Heart right ventricle (tissue), 16 donors: ENCODE results near the gene MYRF. TPM values are rescaled to one million over a fixed set of nuclear protein-coding genes. Genes with fewer than 3 reads are reported as not detected.

Source experiments
- ATAC-seq, 8 donors: fragments of 200-7000 bp; cut with Tn5 transposase; one replicate each; pipeline ENCODE4 v1.9.1; 2020; ENCODE audit warnings: mild to moderate bottlenecking in 8 of 8, moderate library complexity in 8 of 8, moderate number of reproducible peaks in 1 of 8
- DNase-seq, 2 donors: peaks; one replicate each; pipeline ENCODE4 v3.0.0-alpha.2; 2020
- H3K27ac ChIP-seq, 10 donors: fragments of 200-600 bp; sonication (generic) in 2 of 10; one replicate each; pipeline versions ENCODE4 v1.5.0 to v1.8.0; 2020 to 2022; ENCODE audit warnings: mild to moderate bottlenecking in 3 of 10
- H3K27me3 ChIP-seq, 7 donors: fragments of 200-600 bp; one replicate each; pipeline ENCODE4 v1.8.0; 2021 to 2022; ENCODE audit warnings: mild to moderate bottlenecking in 2 of 7
- H3K36me3 ChIP-seq, 9 donors: fragments of 200-600 bp; sonication (generic) in 1 of 9; one replicate each; pipeline versions ENCODE4 v1.5.0 to v1.8.0; 2020 to 2022; ENCODE audit warnings: mild to moderate bottlenecking in 2 of 9
- H3K4me1 ChIP-seq, 9 donors: fragments of 200-600 bp; sonication (generic) in 1 of 9; one replicate each; pipeline versions ENCODE4 v1.5.0 to v1.8.0; 2020 to 2022; ENCODE audit warnings: mild to moderate bottlenecking in 4 of 9
- H3K4me3 ChIP-seq, 10 donors: fragments of 200-600 bp; sonication (generic) in 2 of 10; one replicate each; pipeline versions ENCODE4 v1.5.0 to v1.8.0; 2020 to 2022; ENCODE audit warnings: mild to moderate bottlenecking in 7 of 10, moderate library complexity in 2 of 10
- H3K9me3 ChIP-seq, 11 donors: fragments of 200-600 bp in 10 of 11; sonication (generic) in 2 of 11; one replicate each; pipeline versions ENCODE4 v1.5.0 to v1.8.0; 2013 to 2022; ENCODE audit warnings: mild to moderate bottlenecking in 2 of 11, control low read depth in 1 of 11, moderate library complexity in 1 of 11
- WGBS, 2 donors: extraction: QIAGEN DNeasy Blood & Tissue Kit; methylation state at CpG; one replicate each; pipeline ENCODE4 v1.1.7; 2013; ENCODE audit warnings: inconsistent platforms in 1 of 2; 5-methylcytosine and 5-hydroxymethylcytosine counted together
- intact Hi-C, 10 donors: fragments of 100-400 bp; cut with DNase I; formaldehyde crosslinking; loops; one replicate each; pipeline versions ENCODE4 v1.11.1 to v1.14.2; 2022
- polyA plus RNA-seq, 2 donors: library from polyadenylated mRNA; stranded (reverse); fragments of 200-250 nt; gene quantifications; one replicate each; pipeline ENCODE4 v1.2.3, GENCODE V29; 2013
- total RNA-seq, 10 donors: library from RNA; stranded (reverse); fragmentation: NEBNext Ultra II Directional in 3 of 10; extraction: Animal tissue kit (Norgen Biotek cat#: 25700) in 3 of 10; gene quantifications; one replicate each; pipeline versions ENCODE4 v1.2.1 to v1.2.4, GENCODE V29; 2021 to 2023
- TF ChIP-seq, protein P1 (sequence below), 9 donors: fragments of 200-600 bp; sonication (generic) in 2 of 9; IDR thresholded peaks; one replicate each; pipeline versions ENCODE4 v1.5.0 to v1.8.0; 2021 to 2022; ENCODE audit warnings: antibody characterized with exemption in 9 of 9, mild to moderate bottlenecking in 5 of 9, moderate library complexity in 1 of 9
- donor health status: Arrhythmogenic right ventricular cardiomyopathy.
- donor health status: ischemic (EF 13 %, LVEDD 7.1; RV severe dilation, severe dysfunction).
- donor health status: healthy with polysubstance abuse.
- donor health status: DM: no; HTN: yes; CAD: no.
- donor health status: DM: no; HTN: no; CAD: no.
- donor health status: ischemic (EF 25% LVEDD 6.9; RV normal size, moderate dysfunction).
- donor health status: ischemic (EF 25% LVEDD 5.7; RV mildly dilated, moderate dysfunction).
- donor health status: healthy.
- donor health status: DM: yes; HTN: yes; CAD: no.
- donor health status: Ischemic cardiomyopathy.
- donor health status: ischemic (EF 35%, LVEDD 5.7; RV mildly dilated, moderate dysfunction).
- donor health status: nonischemic (EF 11% LVEDD 7.7; RV severe dilation, severe dysfunction).
- donor health status: DM: yes; HTN: yes; CAD: no.
- donor health status: PGD.
- donor health status: ischemic (EF 29% LVEDD 5.4; RV normal size, mild dysfunction).
- donor health status: nonischemic (EF 23%, LVEDD 6.1; RV moderate dilation, normal function).

Gene MYRF
- total and polyA plus RNA-seq, 12 donors = 0.13 to 1.2 (median 0.26) TPM

DNA sequence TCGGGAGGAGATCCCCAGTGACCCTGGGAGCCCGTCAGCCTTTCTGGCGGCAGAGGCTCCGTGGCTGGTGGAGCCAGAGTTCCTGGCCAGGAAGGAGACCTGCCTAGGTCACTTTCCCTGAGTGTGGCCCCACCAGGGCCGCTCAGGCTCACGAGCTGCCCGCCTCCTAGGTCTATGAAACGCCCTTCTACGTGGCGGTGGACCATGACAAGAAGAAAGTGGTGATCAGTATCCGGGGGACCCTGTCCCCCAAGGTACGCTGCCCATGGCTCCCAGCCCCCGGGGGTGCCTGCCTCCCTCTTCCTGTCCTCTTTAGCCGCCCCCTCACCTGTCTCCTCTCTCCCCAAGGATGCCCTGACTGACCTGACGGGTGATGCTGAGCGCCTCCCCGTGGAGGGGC, 17.0 kb upstream of the MYRF start:
- TF ChIP-seq, protein P1, sequence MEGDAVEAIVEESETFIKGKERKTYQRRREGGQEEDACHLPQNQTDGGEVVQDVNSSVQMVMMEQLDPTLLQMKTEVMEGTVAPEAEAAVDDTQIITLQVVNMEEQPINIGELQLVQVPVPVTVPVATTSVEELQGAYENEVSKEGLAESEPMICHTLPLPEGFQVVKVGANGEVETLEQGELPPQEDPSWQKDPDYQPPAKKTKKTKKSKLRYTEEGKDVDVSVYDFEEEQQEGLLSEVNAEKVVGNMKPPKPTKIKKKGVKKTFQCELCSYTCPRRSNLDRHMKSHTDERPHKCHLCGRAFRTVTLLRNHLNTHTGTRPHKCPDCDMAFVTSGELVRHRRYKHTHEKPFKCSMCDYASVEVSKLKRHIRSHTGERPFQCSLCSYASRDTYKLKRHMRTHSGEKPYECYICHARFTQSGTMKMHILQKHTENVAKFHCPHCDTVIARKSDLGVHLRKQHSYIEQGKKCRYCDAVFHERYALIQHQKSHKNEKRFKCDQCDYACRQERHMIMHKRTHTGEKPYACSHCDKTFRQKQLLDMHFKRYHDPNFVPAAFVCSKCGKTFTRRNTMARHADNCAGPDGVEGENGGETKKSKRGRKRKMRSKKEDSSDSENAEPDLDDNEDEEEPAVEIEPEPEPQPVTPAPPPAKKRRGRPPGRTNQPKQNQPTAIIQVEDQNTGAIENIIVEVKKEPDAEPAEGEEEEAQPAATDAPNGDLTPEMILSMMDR (IDR thresholded peaks at IDR 0.05) = no peak
- Histone ChIP-seq H3K4me1 (peaks cover 0 to 22% (median 7%) of the 10 kb centered on the region in 9 donors), H3K9me3 (no peaks in the 10 kb centered on the region), H3K36me3 (peaks cover 0 to 53% (median 11%) of the 10 kb centered on the region in 9 donors), H3K4me3 (no peak overlapping the region), H3K27me3 (no peaks in the 10 kb centered on the region), H3K27ac (no peak overlapping the region)
- 86 to 91% methylated on average over 17 of the region's 17 CpGs for WGBS, 2 donors
- ATAC-seq (no peak), DNase-seq (no peak)
- intact Hi-C loops = no loop called here

DNA sequence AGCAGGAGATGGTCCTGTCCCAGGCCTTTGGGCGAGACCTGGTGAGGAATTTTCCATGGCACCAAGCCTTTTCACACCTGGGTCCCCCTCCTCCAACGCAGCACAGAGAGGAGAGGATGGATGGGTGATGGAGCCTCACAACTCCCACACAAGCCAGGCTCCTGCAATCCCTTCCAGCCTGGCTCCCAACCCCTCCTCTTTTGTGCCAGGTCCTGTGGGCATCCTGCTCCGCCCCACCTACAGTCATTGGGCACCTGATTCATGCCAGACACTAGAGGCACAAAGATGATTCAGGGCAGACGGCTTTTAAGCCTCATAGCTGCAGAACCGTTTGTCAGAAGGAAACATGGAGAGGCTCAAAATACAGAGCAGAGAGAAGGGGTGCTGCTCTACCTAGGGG, 16.1 kb upstream of the MYRF start:
- no peak overlapping the region for H3K27ac ChIP-seq
- H3K27me3 ChIP-seq = no peaks in the 10 kb centered on the region
- WGBS, 2 donors = 90 to 91% methylated on average over 5 of the region's 5 CpGs
- TF ChIP-seq, protein P1 (IDR thresholded peaks at IDR 0.05) = no peak
- intact Hi-C loops = no loop called here
- H3K4me1 ChIP-seq = peaks cover 0 to 22% (median 7%) of the 10 kb centered on the region in 9 donors
- H3K36me3 ChIP-seq = peaks cover 0 to 61% (median 11%) of the 10 kb centered on the region in 9 donors
- ATAC-seq = no peak
- H3K4me3 ChIP-seq = no peak overlapping the region
- no peak for DNase-seq
- H3K9me3 ChIP-seq = no peaks in the 10 kb centered on the region

DNA sequence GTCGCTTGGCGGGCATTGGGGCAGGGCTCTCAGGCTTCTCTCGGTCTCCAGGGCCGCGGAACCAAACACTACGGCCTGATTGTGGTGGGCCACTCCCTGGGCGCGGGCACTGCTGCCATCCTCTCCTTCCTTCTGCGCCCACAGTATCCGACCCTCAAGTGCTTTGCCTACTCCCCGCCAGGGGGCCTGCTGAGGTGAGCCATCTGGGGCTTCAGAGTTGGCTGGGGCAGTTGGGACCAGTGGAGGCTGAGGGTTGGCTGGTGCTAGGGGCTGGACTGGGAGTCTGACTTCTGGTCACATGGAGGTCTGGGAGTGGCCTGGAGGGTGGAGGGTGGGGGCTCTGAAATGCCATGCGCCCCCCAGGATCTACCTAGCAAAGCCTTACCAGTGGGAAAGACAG, 15.3 kb upstream of the MYRF start:
- Histone ChIP-seq H3K9me3 (no peaks in the 10 kb centered on the region), H3K27me3 (no peaks in the 10 kb centered on the region), H3K27ac (no peak overlapping the region), H3K4me3 (no peak overlapping the region), H3K36me3 (peaks cover 0 to 68% (median 11%) of the 10 kb centered on the region in 9 donors), H3K4me1 (peaks cover 0 to 16% (median 9%) of the 10 kb centered on the region in 9 donors)
- ATAC-seq (no peak), DNase-seq (no peak)
- intact Hi-C loops = no loop called here
- 92 to 96% methylated on average over 12 of the region's 12 CpGs for WGBS, 2 donors
- TF ChIP-seq, protein P1 (IDR thresholded peaks at IDR 0.05) = no peak

DNA sequence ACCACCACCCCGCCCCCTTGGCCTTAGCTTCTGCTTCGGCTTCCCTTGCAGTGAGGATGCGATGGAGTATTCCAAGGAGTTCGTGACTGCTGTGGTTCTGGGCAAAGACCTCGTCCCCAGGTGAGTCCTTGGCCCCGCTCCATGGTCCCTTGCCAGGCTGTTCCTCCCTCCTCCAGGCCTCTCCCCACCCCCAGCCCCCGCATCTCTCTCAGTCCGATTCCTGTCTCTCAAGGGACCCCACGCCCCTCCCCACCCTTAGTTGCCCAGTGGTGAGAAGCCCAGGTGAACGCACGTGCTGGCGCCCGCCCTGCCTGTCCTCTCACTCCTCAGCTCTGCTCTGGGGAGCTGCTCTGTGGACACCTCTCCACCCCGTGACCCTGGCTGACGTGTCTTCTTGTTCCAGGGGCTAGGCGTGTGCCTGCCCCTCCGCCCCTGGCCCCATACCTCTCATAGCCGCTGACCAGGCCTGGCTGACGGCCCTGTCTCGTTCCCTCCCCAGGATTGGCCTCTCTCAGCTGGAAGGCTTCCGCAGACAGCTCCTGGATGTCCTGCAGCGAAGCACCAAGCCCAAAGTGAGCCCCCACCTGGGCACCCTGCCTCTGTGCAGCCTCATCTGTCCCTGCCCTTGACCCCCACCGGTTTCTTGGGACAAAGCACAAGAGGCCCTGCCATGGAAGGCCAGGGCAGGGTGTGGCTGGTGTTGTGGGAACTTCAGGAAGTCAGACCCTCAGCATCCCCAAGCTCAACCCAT, 14.6 kb upstream of the MYRF start:
- Histone ChIP-seq H3K4me1 (peaks cover 0 to 13% (median 5%) of the 10 kb centered on the region in 9 donors), H3K36me3 (peaks cover 0 to 71% (median 11%) of the 10 kb centered on the region in 9 donors), H3K27ac (no peak overlapping the region), H3K9me3 (no peaks in the 10 kb centered on the region), H3K27me3 (no peaks in the 10 kb centered on the region), H3K4me3 (no peak overlapping the region)
- no peak for DNase-seq
- ATAC-seq = no peak
- 87 to 88% methylated on average over 23 of the region's 23 CpGs for WGBS, 2 donors
- TF ChIP-seq, protein P1 (IDR thresholded peaks at IDR 0.05) = no peak
- intact Hi-C loops = no loop called here
